K562 (cell line): ENCODE results near the gene IL17RC. TPM values are rescaled to one million over a fixed set of nuclear protein-coding genes. Genes with fewer than 3 reads are reported as not detected.
A peak's percentile ranks its signal among the peaks of the same experiment; 100 is the strongest.

Experiments used
- ATAC-seq: fragments of 200-7000 bp; cut with Tn5 transposase; 3 replicates; pipeline ENCODE4 v1.9.1; 2020; ENCODE audit warnings: moderate library complexity
- BruUV-seq: library from RNA; stranded (reverse); fragments of 400-500 nt; replicated peaks from 2 replicates; lab custom pipeline; 2021; lab: Mats Ljungman, UMichigan
- CTCF ChIA-PET: fragments of 300-600 bp; formaldehyde crosslinking; extraction: SDS; loops from one replicate; lab custom pipeline; 2021; ENCODE audit warnings: low intra/inter-chr PET ratio; lab: Yijun Ruan, JAX
- POLR2A ChIA-PET: fragments of 300-600, 350-650 bp; sonication (Branson Sonifier 250); formaldehyde crosslinking; extraction: SDS; loops from one replicate; lab custom pipeline; 2021; ENCODE audit warnings: antibody characterized with exemption, inconsistent platforms; lab: Yijun Ruan, JAX
- DNase-seq, 4 experiments: peaks; one replicate each; pipeline versions ENCODE4 v3.0.0 to v3.0.0-alpha.2; 2011 to 2018; ENCODE audit warnings: low spot score in 3 of 4, mixed read lengths in 3 of 4; ENCODE audit errors: extremely low read depth in 1 of 4
- FAIRE-seq: peaks from 2 replicates; lab custom pipeline; 2011; peaks lifted over from hg19 to GRCh38; lab: Jason Lieb, UNC
- H2AFZ ChIP-seq: 2 replicates; pipeline ENCODE4 v1.6.0; 2011; ENCODE audit warnings: low read depth, low read length, control low read depth, inconsistent platforms
- H3K27ac ChIP-seq: fragments of 200-600 bp; 3 replicates; pipeline ENCODE4 v1.8.0; 2011; ENCODE audit warnings: low read depth, mild to moderate bottlenecking, control low read depth, inconsistent platforms, low read length, moderate library complexity, mixed read lengths; ENCODE audit errors: extremely low read depth
- H3K27me3 ChIP-seq, 2 experiments: fragments of 300-600 bp in 1 of 2; 2 replicates in 1 of 2; 3 replicates in 1 of 2; pipeline versions ENCODE4 v1.6.0 to v1.8.0; 2011; ENCODE audit warnings: inconsistent platforms in 2 of 2, low read length in 2 of 2, mild to moderate bottlenecking in 1 of 2, mixed read lengths in 1 of 2, moderate library complexity in 1 of 2; ENCODE audit not compliant: control insufficient read depth in 2 of 2, insufficient read depth in 2 of 2
- H3K36me3 ChIP-seq: fragments of 300-600 bp; 3 replicates; pipeline ENCODE4 v1.8.0; 2011; ENCODE audit warnings: mild to moderate bottlenecking, low read length, inconsistent platforms; ENCODE audit not compliant: control insufficient read depth, insufficient read depth
- H3K4me1 ChIP-seq, 2 experiments: fragments of 200-600 bp in 1 of 2; replicated peaks in 1 of 2; 2 replicates in 1 of 2; 3 replicates in 1 of 2; pipeline versions ENCODE4 v1.5.1 to v1.8.0; 2011; ENCODE audit warnings: inconsistent platforms in 2 of 2, low read length in 2 of 2, mild to moderate bottlenecking in 1 of 2, mixed read lengths in 1 of 2, moderate library complexity in 1 of 2; ENCODE audit not compliant: control insufficient read depth in 2 of 2, insufficient read depth in 2 of 2
- H3K4me2 ChIP-seq: 2 replicates; pipeline ENCODE4 v1.6.1; 2011; ENCODE audit warnings: low read length, control low read depth, inconsistent platforms, mixed read lengths; ENCODE audit not compliant: insufficient read depth
- H3K4me3 ChIP-seq: fragments of 200-600 bp; sonication (generic), shearing (Covaris generic); 2 replicates; pipeline ENCODE4 v1.5.1; 2016; ENCODE audit warnings: control low read depth, inconsistent platforms
- H3K79me2 ChIP-seq: fragments of 200-600 bp; 3 replicates; pipeline ENCODE4 v1.8.0; 2011; ENCODE audit warnings: low read length, inconsistent platforms; ENCODE audit not compliant: control insufficient read depth, insufficient read depth
- H3K9ac ChIP-seq, 2 experiments: 2 replicates each; pipeline versions ENCODE4 v1.6.0 to v1.6.1; 2011; ENCODE audit warnings: low read depth in 2 of 2, low read length in 2 of 2, control low read depth in 1 of 2, inconsistent platforms in 1 of 2, mild to moderate bottlenecking in 1 of 2, mixed read lengths in 1 of 2; ENCODE audit not compliant: insufficient read depth in 1 of 2
- H3K9me1 ChIP-seq: one replicate; pipeline ENCODE4 v1.6.0; 2011; ENCODE audit warnings: inconsistent platforms, mild to moderate bottlenecking, low read length, moderate library complexity; ENCODE audit not compliant: control insufficient read depth, insufficient read depth
- H3K9me3 ChIP-seq: replicated peaks from 2 replicates; pipeline ENCODE4 v1.5.1; 2011; ENCODE audit warnings: low read depth, low read length, inconsistent platforms; ENCODE audit not compliant: control insufficient read depth, insufficient read depth
- H4K20me1 ChIP-seq: replicated peaks from 2 replicates; pipeline ENCODE4 v1.6.1; 2011; ENCODE audit warnings: low read length, inconsistent platforms, mixed read lengths; ENCODE audit not compliant: control insufficient read depth, insufficient read depth
- BHLHE40 ChIP-seq: IDR thresholded peaks from 2 replicates; pipeline ENCODE4 v1.6.1; 2011; ENCODE audit warnings: low read length, improper control_type of control experiment
- WGBS: fragments of 100-300 bp; shearing (Covaris generic); methylation state at CpG from one replicate; pipeline ENCODE4 v1.1.6; 2016; ENCODE audit warnings: low coverage, mixed read lengths; ENCODE audit not compliant: insufficient coverage; ENCODE audit errors: missing lambda C conversion rate; 5-methylcytosine and 5-hydroxymethylcytosine counted together
- in situ Hi-C: fragments of 300-500 bp; cut with MboI; formaldehyde crosslinking; loops from 4 replicates; pipeline ENCODE4 v1.15.0; 2018; ENCODE audit warnings: inconsistent platforms, mixed read lengths
- intact Hi-C: fragments of 100-400 bp; cut with micrococcal nuclease; formaldehyde crosslinking; loops from 2 replicates; pipeline ENCODE4 v1.14.2; 2022
- polyA plus RNA-seq, 8 experiments: library from polyadenylated mRNA; depleted of rRNA in 4 of 8; stranded (reverse) in 5 of 8; unstranded in 3 of 8; fragments of >200 nt; fragmentation: Nextera tagmentation in 2 of 8; fragmentation: Illumina TruSeq in 1 of 8; extraction: Ambion mirVana in 2 of 8; extraction: Trizol in 1 of 8; gene quantifications; 2 replicates each; pipeline versions ENCODE4 v1.2.1 to v1.2.3, GENCODE V29; 2011 to 2014; ENCODE audit warnings: inconsistent platforms in 1 of 8, missing spikeins in 1 of 8
- total RNA-seq, 7 experiments: library from RNA; depleted of rRNA in 6 of 7; stranded (reverse); fragments of >200 nt in 6 of 7; fragmentation: Illumina TruSeq in 2 of 7; extraction: Trizol in 2 of 7; gene quantifications; 2 replicates each; pipeline versions ENCODE4 v1.2.1 to v1.2.3, GENCODE V29; 2011 to 2021; ENCODE audit warnings: low replicate concordance in 1 of 7
- TF ChIP-seq, protein P1 (sequence below): fragments of 450-650 bp; IDR thresholded peaks from 2 replicates; pipeline ENCODE4 v1.6.1; 2014; ENCODE audit warnings: low read depth, mild to moderate bottlenecking, moderate library complexity, borderline replicate concordance
- TF ChIP-seq, protein P2 (sequence below), 2 experiments: fragments of 200-800 bp in 1 of 2; sonication (Bioruptor generic) in 1 of 2; sonication (generic) in 1 of 2; formaldehyde crosslinking in 1 of 2; IDR thresholded peaks in 1 of 2; conservative IDR thresholded peaks in 1 of 2; 2 replicates each; pipeline versions ENCODE4 v1.5.0 to v1.6.1; 2016 to 2020; ENCODE audit warnings: missing compliant biosample characterization in 1 of 2, missing genetic modification characterization in 1 of 2, missing genetic modification reagents in 1 of 2
- TF ChIP-seq, protein P3 (sequence below): fragments of 200-400 bp; formaldehyde crosslinking; IDR thresholded peaks from 2 replicates; pipeline ENCODE4 v1.6.1; 2017; ENCODE audit warnings: mild to moderate bottlenecking, low read depth, low read length, moderate library complexity

The IL17RC gene
- total and polyA plus RNA-seq, 9 of the 15 experiments (the other 6 are each of a cell fraction or from before 2014, with no cell fraction given) = 0.15 to 11.4 (median 7.1) TPM; not detected in 1

DNA sequence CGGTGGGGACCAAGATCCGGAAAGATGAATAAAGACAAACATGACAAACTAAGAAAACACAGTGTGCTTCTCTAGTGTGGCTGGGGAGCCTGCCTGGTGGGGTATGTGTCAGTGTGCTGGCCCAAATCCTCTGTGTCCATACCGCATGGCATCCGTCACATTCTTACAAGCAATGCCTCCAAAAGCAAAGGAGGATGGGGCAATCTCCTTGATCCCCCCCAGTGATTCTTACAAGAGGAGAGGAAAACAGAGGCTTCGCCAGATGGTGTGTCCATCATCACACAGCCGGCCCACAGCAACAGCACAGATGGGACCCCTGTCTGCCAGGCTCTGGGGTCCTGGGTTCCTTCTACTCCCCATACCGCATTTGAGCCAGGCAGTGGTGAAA is 558 bp upstream of the IL17RC start (continued):
- TF ChIP-seq, protein P1, sequence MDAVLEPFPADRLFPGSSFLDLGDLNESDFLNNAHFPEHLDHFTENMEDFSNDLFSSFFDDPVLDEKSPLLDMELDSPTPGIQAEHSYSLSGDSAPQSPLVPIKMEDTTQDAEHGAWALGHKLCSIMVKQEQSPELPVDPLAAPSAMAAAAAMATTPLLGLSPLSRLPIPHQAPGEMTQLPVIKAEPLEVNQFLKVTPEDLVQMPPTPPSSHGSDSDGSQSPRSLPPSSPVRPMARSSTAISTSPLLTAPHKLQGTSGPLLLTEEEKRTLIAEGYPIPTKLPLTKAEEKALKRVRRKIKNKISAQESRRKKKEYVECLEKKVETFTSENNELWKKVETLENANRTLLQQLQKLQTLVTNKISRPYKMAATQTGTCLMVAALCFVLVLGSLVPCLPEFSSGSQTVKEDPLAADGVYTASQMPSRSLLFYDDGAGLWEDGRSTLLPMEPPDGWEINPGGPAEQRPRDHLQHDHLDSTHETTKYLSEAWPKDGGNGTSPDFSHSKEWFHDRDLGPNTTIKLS = 0 out of 2 replicates have a peak, but pooled peaks have one; percentile 3

DNA sequence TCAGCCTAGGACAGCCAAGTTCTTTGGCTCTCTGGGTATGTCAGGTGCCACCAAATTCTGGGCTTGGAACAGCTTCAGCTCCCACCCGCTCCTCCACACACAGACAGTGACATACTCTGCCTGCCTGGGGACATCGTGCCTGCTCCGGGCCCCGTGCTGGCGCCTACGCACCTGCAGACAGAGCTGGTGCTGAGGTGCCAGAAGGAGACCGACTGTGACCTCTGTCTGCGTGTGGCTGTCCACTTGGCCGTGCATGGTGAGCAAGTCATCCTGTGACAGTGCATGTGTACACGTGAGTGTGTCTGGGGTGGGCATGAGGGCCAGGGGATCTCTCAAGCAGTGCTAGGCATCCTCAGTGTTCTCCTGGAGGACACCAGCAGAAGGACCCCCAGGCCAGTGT is 922 bp downstream of the IL17RC start:
- Histone ChIP-seq H3K9me1 (peaks cover 3% of the 10 kb centered on the region), H3K9ac (peak overlapping the region; percentile 73 to 91; a peak in 3 of 4 replicates), H3K36me3 (no peaks in the 10 kb centered on the region), H3K4me2 (peak overlapping the region; percentile 87), H2AFZ (no peak overlapping the region; the same call in 1 of the 2 replicates), H3K9me3 (no peaks in the 10 kb centered on the region), H3K4me1 (peaks cover 14 to 34% of the 10 kb centered on the region in 2 experiments), H3K79me2 (no peaks in the 10 kb centered on the region), H3K27me3 (no peaks in the 10 kb centered on the region), H4K20me1 (no peaks in the 10 kb centered on the region), H3K27ac (peak overlapping the region; percentile 62; the same call in 1 of the 3 replicates), H3K4me3 (no peak overlapping the region)
- no TSS peak for BruUV-seq
- DNase-seq = no peak
- FAIRE-seq = no peak
- intact Hi-C loops (loop anchor here (5.0 kb wide), 1 partner anchor 56 kb away; no protein-coding TSS in a partner anchor), in situ Hi-C loops (no loop called here)
- CTCF ChIA-PET = no interaction called here
- WGBS = 79% methylated on average over 10 of the region's 10 CpGs
- ATAC-seq = no peak
- TF ChIP-seq, protein P2, sequence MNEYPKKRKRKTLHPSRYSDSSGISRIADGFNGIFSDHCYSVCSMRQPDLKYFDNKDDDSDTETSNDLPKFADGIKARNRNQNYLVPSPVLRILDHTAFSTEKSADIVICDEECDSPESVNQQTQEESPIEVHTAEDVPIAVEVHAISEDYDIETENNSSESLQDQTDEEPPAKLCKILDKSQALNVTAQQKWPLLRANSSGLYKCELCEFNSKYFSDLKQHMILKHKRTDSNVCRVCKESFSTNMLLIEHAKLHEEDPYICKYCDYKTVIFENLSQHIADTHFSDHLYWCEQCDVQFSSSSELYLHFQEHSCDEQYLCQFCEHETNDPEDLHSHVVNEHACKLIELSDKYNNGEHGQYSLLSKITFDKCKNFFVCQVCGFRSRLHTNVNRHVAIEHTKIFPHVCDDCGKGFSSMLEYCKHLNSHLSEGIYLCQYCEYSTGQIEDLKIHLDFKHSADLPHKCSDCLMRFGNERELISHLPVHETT (CRISPR knock-in tag; conservative IDR thresholded peaks at IDR 0.05 in 1 of 2, IDR thresholded peaks at IDR 0.05 in 1 of 2) = 0 out of 4 replicates have a peak, but pooled peaks of 1 of the 2 experiments have one; percentile 12
- TF ChIP-seq BHLHE40 = 0 out of 2 replicates have a peak, but pooled peaks have one; percentile 11
- TF ChIP-seq, protein P3, sequence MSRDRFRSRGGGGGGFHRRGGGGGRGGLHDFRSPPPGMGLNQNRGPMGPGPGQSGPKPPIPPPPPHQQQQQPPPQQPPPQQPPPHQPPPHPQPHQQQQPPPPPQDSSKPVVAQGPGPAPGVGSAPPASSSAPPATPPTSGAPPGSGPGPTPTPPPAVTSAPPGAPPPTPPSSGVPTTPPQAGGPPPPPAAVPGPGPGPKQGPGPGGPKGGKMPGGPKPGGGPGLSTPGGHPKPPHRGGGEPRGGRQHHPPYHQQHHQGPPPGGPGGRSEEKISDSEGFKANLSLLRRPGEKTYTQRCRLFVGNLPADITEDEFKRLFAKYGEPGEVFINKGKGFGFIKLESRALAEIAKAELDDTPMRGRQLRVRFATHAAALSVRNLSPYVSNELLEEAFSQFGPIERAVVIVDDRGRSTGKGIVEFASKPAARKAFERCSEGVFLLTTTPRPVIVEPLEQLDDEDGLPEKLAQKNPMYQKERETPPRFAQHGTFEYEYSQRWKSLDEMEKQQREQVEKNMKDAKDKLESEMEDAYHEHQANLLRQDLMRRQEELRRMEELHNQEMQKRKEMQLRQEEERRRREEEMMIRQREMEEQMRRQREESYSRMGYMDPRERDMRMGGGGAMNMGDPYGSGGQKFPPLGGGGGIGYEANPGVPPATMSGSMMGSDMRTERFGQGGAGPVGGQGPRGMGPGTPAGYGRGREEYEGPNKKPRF = no peak
- POLR2A ChIA-PET = interaction anchor here (0.9 to 1.4 kb wide), 4 partner anchors 10 to 24 kb away, joined by 3 to 5 read pairs (median 4); no protein-coding TSS in a partner anchor
